NCI-H1930 (cell line): ENCODE measurements around the gene MTSS2.
"Not testable (repeated sequence)": the region's sequence is repeated elsewhere in the genome, so short reads cannot be mapped to it uniquely, and the experiment has no call there.

Experiments used
- DNase-seq, 2 experiments: peaks; one replicate each; lab custom pipeline; 2025; lab: John Stamatoyannopoulos, UW

Gene MTSS2

GRCh38 chr16:70674221-70675014, 11.4 kb downstream of the MTSS2 start:
- DNase-seq, result no peak

GRCh38 chr16:70670938-70671337, 14.9 kb downstream of the MTSS2 start:
- DNase-seq, result not testable (repeated sequence)

GRCh38 chr16:70670175-70670574, 15.7 kb downstream of the MTSS2 start:
- DNase-seq, result no peak

GRCh38 chr16:70665806-70666735, 19.8 kb downstream of the MTSS2 start:
- no peak for DNase-seq

GRCh38 chr16:70665113-70665694, 20.6 kb downstream of the MTSS2 start:
- DNase-seq, result no peak

GRCh38 chr16:70664325-70665112, 21.3 kb downstream of the MTSS2 start:
- DNase-seq, result no peak

- no peak for DNase-seq
Measured at GRCh38 chr16:70663524-70664324, 22.1 kb downstream of the MTSS2 start.

- no peak for DNase-seq
Measured at GRCh38 chr16:70662991-70663523, 22.8 kb downstream of the MTSS2 start.

- no peak for DNase-seq
Measured at GRCh38 chr16:70661918-70662641, 23.8 kb downstream of the MTSS2 start.

GRCh38 chr16:70661534-70661917, 24.3 kb downstream of the MTSS2 start:
- DNase-seq, result no peak

GRCh38 chr16:70660672-70661350, 25.0 kb downstream of the MTSS2 start:
- no peak for DNase-seq

GRCh38 chr16:70659953-70660671, 25.7 kb downstream of the MTSS2 start:
- no peak for DNase-seq

- no peak for DNase-seq
Measured at GRCh38 chr16:70659546-70659945, 26.3 kb downstream of the MTSS2 start.

GRCh38 chr16:70658921-70659320, 26.9 kb downstream of the MTSS2 start:
- DNase-seq, result no peak

GRCh38 chr16:70657956-70658355, 27.9 kb downstream of the MTSS2 start:
- no peak for DNase-seq

- DNase-seq, result no peak
Measured at GRCh38 chr16:70656712-70657263, 29.1 kb downstream of the MTSS2 start.

GRCh38 chr16:70656065-70656711, 29.7 kb downstream of the MTSS2 start:
- no peak for DNase-seq
